GM18861 (cell line): Measurements from ENCODE around the gene DPP6.
"Not testable (repeated sequence)": the region's sequence is repeated elsewhere in the genome, so short reads cannot be mapped to it uniquely, and the experiment has no call there.

Experiments used
- ATAC-seq: cut with Tn5 transposase; IDR thresholded peaks from one replicate; pipeline ENCODE4 v1.9.1; 2021; ENCODE audit not compliant: unreplicated experiment

The DPP6 gene

DNA sequence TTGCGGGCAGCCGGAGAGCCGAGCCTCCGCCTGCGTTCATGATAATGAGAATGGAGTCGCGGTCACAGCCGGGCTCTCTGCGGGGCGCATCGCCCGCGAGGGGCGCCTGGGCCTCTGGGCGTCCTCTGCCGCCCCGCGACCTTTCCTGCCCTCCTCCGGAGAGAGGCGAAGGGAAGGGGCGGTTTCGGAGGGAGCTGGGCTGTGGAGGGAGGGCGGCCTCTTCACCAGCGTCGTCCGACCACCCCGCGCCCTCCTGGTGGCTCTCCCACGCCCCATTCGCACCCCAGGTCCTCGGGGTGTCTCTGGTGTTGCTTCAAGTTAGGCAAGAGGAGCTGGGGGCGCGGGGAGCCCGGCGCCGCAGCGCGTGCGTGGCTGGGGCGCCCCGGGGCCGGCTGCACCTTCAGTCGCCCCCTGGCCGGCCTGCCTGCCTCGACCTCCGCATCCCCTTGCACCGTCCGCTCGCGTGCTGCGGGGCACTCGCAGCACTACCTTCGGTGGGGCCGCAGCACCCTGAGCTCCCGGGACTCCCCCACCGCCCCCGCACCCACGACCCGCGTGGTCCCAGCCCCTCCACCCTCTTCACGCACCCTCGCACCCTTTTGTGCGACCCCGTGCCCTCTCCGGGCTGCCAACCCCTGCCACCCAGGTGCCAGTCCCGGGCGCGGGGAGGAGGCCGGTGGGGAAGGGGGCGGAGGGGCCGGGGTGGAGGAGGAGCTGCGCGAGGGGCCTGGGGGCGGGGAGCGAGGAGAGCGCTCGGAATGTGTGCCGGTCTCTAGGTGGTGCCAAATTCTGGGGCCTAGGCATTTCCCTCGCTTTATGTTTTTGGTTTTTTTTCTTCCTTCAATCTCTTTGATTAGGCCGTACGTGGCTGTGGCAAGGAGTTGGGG, at the start of gene DPP6:
TSS of gene DPP6 (plus strand) at position 756 of the 887 bp plus-strand sequence.
- ATAC-seq, result not testable (repeated sequence)

- not testable (repeated sequence) for ATAC-seq
Measured at GRCh38 chr7:154009423-154009911, 42.7 kb upstream of the DPP6 start.

DNA sequence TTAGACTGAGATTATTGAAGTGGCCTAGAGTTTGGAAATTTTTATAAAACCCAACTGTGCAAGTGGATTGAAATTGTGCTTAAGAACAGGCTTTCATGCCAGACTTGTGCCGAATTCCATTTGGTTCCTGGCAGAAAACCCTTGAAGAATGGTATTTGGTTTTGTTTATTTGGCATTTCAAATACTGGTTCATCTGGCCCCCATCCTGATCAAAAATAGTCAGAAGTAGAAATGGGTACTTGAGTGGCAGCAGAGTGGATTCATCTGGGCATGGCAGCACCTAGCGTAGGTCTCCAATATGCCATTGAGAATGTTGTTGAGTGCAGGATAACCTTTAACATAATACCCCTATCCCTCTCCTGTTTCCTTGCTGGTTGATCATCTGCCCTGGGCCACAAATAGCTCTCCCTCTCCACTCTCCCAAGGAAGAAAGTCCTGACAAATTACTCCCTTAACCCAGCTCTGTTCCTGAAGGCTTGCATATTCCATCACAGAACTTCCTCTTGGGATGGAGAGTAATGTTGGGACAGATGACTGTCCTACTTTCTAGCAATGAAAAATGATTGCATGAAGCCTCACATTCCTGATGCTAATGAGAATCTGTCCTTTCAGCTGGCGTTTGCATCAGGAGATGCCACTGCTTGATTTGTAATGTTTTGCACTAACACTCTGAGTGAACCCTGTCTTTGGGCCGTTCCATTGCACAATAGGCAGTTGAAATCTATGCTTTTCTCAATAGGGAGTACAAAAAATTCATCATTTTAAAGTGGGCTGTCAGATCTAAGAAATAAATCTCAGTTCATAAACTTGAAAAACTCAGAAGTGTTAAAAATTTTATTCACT, 41.3 kb upstream of the DPP6 start:
- not testable (repeated sequence) for ATAC-seq

DNA sequence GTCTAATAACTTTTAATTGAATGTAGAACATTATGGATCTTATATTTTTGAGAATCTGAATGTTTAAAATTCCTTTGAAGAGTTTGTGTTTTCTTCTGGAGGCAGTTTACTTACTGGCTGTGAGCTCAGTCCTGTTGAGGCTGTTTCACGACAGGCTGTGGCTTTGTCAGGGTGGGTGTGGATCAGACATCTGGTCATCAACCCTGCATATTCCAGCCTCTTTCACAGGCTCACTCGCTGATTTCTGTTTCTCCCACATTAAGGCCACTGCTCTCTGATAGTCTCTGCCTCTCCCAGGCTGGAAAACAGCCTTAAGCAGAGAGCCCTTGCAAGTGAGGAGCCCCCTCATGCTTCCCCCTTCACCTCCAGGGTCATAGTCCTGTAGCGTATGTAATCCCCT, 39.4 kb upstream of the DPP6 start:
- ATAC-seq, result not testable (repeated sequence)

- ATAC-seq, result not testable (repeated sequence)
Measured at GRCh38 chr7:154015636-154016035, 36.6 kb upstream of the DPP6 start.

DNA sequence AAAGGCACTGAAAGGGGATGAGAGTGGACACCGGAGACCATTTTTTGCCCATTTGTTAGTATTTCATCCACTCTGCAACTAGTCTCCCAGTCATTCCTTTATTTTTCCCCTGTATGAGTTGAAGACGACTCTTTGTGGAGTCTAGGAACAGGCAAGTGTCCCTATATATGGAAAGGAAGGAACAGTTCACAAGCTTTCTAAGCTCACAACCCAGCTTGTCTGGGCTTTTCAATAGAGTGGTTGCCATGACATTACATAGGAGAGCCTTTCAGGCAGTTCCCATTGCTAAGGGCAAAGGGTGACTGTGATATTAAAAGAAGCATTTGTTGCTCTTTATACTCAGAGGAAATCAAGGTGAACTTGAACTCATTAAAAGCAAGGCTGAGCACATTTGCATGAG, 33.8 kb upstream of the DPP6 start:
- not testable (repeated sequence) for ATAC-seq

DNA sequence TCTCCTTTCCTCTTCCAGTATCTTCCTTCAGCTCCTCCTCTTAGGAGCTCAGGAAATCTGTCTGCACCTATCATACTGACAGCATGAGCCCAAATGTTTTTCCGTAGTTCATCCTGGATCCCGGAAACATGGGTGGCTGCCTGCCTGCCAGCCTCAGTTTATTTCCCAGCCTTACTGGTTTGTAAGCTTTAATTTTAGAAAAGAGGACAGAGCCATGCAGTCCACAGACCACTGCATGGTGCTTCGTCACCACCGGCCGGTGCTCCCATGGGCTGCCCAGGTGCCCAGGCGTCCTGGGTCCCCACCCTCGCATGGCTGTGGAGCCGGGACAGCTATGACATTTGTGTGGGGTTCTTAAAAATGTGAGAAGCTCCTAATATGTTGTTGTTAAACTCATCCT, 24.4 kb upstream of the DPP6 start:
- ATAC-seq, result not testable (repeated sequence)

- ATAC-seq, result not testable (repeated sequence)
Measured at GRCh38 chr7:154030476-154031080, 21.6 kb upstream of the DPP6 start.

DNA sequence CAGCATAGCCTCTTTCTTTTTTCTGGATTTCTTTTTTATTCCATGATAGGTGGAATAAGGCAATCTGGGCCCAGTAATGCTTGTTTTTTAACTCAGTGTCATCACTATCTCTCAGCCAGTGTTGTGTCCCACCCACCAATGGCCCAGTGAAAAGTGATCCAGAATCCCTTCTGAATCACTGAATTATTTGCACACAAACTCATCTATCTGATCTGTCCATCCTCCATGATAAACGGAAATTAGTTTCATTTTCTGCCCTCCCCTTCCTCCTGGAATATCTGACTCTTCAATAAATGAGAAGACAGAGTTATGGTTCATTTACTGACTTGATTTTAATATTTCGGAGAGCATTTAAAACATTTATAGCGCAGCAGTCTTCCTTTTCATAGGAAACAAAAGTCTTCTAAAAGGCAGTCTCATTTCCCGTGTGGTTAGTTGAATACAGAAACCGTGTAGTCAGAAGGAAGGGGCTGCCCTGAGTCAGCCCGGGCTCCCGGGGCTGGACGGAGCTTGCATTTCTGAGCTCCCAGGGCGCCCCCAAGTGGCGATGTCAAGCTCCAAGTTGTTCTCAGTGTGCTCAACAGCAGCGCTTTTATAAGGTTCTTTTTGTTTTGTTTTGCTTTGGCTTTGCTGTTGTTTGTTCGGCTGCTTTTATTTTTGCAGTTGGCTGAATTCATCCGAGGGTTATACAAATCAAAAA, 12.6 kb upstream of the DPP6 start:
- peak; percentile 84 for ATAC-seq

- ATAC-seq, result not testable (repeated sequence)
Measured at GRCh38 chr7:154050394-154050793, 1.8 kb upstream of the DPP6 start.

DNA sequence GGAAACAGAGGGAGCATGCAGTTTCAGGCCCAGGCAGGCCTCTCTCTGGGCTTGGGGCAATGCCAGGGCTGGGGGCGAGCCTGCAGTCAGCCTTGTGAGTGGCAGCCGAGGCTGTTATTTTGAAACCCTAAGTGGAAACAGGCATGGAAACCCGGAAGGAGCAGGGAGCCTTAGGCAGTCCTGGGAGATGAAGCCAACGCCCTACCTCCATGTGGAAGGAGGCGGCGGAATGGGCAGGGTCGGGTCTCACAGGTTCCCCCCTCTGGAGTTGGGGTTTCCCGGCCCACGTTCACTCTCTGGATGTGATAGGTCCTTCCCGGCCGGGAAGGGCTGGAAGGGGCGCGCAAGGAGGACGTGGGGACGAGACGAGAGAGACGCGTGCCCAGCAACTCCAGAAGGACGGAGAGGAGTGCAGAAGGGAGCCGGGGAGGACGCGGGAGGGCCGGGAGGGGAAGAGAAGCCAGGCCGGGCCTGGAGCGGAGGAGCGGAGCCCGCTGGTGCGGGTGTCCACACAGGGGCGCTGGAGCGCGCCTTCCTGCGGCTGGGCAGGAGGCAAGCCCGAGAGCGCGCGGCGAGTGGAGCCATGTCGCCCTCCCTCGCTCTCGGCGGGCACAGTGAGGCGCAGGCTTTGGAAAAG, 1.1 kb upstream of the DPP6 start:
- ATAC-seq, result not testable (repeated sequence)

DNA sequence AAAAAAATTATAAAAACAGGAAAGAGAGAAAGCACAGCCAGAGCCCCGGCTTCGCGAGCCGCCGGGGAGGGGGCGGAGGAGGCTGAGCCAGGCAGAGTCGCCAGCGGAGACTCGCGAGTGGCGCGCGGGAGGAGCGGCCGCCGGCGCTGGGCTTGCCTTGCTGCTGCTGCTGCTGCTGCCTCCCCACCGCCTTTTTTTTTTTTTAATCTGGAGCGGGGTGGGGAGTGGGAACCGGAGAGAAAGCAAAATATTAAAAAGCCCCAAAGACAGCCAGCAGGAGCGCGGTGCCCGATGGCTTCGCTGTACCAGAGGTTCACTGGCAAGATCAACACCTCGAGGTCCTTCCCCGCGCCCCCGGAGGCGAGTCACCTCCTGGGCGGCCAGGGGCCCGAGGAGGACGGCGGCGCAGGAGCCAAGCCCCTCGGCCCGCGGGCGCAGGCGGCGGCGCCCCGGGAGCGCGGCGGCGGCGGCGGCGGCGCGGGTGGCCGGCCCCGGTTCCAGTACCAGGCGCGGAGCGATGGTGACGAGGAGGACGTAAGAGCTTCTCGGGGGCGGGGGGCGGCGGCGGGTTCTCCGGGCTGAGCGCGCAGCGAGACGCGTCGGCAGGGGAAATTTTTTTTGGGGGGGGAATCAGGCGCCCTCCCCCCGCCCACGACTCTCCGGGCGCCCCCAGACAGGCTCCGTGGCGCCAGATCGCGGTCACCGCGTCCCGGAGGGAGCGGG, 493 bp downstream of the DPP6 start:
- not testable (repeated sequence) for ATAC-seq

GRCh38 chr7:154053466-154054312, 1.5 kb downstream of the DPP6 start:
- ATAC-seq, result not testable (repeated sequence)

DNA sequence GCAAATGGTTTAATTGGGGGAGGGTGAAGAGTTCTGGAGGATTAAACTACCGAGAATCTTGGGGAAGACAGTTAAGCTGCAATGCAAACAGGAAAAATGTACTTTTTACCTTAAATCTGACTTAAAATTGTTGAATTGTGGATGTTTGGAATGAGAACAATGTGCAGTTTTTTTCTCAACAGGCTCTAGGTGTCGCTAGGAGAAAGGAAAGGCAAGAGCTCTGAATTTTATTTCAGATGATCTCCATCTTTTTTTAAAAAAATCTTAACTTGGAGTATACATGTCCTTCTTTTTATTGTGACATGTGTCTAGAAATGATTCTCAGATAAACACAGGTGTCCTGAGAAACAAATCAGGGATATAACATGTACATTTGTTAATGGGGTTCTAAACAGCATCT, 2.5 kb downstream of the DPP6 start:
- ATAC-seq, result not testable (repeated sequence)

- not testable (repeated sequence) for ATAC-seq
Measured at GRCh38 chr7:154055491-154056106, 3.4 kb downstream of the DPP6 start.

DNA sequence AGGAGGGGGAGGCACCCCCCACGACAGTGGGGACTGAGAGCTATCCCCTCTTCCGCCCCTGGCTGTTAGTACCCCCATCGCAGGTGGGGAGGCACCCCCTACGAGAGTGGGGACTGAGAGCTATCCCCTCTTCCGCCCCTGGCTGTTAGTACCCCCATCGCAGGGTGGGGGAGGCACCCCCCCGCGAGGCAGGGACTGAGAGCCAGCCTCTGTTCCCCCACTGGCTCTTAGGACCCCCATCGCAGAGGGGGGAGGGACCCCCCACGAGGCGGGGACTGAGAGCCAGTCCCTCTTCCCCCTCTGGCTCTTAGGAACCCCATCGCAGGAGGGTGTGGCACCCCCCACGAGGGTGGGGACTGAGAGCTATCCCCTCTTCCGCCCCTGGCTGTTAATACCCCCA, 6.6 kb downstream of the DPP6 start:
- ATAC-seq, result not testable (repeated sequence)

DNA sequence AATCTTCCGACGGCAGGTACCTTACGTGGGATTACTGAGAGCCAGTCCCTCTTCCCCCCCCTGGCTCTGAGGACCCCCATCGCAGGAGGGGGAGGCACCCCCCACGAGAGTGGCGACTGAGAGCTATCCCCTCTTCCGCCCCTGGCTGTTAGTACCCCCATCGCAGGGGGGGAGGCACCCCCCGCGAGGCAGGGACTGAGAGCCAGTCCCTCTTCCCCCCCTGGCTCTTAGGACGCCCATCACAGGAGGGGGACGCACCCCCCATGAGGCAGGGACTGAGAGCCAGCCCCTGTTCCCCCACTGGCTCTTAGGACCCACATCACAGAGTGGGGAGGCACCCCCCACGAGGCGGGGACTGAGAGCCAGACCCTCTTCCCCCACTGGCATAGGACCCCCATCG, 8.4 kb downstream of the DPP6 start:
- ATAC-seq, result not testable (repeated sequence)

DNA sequence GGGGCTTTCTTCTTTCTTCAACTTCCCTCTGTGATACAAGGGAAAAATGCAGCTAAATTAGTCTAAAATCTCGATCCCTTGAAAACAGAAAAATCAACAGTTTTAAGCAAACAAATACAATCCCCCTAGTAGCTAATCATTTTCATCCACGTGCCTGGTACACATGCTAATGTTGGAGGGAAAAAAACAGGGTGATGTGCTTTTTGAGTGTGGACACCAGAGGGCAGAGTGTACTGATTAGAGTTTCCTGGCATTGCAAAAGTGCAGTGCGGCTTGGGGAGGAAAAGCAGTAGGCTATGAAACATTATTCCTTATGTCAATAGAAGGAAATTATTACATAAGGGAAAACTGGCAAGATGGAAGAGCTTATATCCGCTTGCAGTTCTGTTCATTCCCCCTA, 19.6 kb downstream of the DPP6 start:
- not testable (repeated sequence) for ATAC-seq
